GDM1 (cell line): ENCODE measurements around the gene CDK17.

ENCODE experiments used
- DNase-seq: peaks from one replicate; lab custom pipeline; 2025; lab: John Stamatoyannopoulos, UW

Gene CDK17

DNA sequence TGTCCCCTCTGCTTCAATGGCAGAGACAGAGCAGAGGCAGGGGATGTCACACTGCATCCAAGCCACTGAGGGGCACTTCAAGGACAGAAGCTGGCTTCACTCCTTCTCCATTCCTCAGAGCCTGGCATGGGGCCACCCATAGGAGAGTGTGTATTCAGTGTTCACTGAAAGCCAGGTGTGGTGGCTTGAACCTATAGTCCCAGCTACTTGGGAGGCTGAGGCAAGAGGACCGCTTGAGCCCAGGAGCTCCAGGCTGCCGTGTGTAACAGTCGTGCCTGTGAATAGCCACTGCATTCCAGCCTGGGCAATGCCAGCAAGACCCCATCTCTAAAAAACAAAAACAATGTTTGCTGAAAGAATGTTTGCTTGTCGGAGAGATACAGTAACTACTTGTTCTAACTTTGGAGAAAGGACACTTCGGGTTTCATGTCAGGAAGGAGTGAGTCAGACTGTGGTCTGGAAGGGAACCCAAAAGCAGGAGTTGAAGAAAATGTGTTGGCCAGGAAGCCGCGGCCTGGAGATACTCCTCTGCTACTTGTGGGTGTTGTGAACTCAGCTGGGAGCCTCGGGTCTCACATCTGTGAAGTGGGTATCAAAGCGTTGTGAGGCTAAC, 162.7 kb downstream of the CDK17 start:
- peak; percentile 71 for DNase-seq

DNA sequence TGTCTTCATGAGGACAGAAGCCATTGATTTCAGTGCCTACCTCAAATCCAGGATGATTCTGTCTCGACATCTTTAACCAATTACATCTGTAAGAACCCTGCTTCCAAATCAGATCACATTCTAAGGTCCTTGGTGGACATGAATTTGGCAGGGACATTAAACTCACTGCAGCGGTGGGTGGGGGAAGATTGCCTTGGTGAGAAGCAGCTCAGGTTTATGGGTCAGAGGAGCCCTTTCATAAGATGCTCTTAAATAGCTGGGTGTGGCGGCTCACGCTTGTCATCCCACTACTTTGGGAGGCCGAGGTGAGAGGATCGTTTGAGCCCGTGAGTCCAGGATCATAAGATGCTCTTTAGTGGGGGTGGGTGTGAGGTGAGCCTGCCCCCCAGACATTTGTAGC, 163.2 kb downstream of the CDK17 start:
- DNase-seq = no peak

DNA sequence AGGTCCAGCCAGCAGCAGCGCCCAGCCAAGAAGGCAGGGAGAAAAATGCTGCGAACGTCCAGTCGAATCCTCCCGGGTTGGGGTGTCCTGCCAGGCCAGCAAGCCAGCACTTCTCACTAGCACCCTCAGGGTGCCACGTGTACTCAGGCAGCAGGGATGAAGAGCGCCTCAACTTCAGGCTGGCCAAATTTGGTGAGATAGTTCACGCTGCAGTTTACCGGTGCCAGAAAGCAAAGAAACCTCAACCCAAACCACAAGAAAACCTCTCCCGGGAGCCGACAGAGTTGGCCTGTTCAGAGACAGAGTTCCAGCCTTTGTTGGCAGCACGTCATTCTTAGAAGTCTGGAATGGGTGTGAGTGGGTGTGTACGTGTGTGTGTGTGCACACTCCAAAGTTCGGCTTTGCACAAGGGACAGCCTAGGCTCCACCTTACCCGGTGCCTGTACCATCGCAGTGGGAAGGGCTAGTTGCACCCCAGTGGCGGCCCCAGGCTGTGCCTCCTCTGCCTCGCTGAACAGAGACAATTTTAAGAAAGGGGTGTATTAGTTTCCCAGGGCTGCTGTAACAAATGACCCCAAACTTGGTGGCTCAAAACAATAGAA, 163.9 kb downstream of the CDK17 start:
- no peak for DNase-seq

DNA sequence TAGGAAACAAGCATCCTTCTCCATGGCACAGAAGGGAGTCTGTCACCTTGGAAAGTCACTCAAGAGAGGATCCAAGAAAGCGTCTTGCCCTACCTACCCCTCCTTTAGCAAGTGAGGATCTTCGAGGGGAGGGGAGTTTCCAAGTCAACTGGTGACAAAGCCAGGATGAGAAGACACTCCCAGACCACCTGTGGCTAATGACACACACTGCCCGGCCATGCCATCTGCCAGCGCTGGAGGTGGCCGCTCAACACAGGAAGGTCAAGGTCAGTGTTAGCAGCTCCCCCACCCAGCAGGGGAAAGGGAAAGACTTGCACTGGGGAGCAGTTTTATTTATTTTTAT, 164.8 kb downstream of the CDK17 start:
- no peak for DNase-seq

DNA sequence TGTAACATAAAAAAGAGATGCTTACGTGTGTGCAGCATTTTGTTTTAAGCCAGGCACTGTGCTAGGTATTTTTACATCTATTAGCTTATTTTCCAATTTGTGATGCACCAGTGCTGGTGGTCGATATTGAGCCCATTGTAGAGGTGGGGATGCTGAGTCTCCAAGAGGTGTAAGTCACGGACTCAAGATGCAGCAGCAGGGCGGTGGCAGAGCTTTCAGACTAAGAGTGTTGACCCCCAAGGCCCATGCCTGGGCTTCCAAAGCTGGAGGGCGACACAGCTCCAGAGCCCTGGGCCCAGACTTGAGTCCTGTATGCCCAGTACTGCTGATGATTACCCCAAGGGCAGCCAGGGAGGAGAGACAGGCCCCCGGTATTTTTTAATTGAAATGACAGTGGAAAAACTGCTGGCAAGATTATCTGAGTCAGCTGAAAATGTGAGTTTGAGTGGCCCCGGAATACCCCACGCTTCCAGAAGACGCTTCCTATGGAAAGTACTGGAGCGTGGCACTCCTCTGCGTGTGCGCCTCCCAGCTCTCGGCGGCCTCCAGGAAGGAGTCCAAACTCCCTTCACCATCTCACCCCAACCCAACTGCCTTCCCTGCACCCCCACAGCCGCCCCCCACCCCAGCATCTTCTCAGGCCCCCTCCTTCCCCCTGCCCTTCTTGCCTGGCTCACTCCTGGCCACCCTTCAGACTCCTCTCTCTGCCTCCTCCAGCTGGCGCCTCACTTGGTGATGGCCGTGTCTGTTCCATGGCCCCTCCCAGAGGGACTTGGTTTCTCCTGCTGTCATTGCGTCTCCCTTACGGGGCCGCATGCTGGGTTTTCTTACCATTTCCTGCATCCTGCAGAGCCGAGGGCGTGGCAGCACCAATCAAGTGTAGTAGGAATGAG, 165.4 kb downstream of the CDK17 start:
- no peak for DNase-seq

DNA sequence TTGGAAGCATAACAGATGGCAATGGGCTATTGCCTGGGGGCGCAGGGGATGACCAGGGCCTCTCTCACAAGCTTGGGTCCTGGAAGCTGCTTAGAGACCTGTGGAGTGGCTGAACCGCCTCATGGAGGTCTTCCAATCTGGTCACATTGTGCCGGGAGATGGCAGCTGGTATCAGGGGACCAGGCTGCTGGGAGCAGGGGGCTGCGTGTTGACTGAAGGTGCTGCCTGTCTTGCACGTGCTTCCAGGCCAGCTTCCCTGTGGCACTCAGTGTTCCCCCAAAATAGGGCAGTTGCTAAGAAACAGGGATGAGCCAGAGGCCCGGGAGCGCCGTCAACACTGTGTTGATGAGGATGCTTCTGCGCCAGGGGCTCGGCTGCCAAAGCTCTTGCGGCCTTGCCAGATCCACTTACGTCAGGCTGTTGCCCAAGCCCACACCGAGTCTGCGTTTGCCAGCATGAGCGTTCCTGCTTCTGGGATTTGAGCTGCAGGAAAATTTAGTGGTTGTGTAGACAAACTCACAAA, 166.2 kb downstream of the CDK17 start:
- DNase-seq = no peak

DNA sequence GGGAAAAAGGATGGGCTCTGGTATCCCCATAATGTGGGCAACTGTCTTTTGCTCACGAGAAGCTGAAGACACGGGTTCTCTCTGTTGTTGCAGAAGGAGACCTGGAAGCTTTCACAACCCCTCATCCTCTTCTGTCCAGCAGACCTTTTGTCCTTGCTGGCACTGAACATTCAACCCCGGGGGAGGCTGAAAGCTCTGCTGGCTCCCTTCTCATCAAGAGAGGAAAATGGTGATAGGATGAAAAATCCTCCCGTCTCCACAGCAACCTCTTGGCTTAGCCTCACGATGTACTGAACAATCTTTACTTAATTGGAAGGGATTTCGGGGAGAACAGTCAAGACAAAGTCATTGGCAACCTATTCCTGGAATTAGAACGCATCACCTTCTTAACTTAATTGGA, 167.1 kb downstream of the CDK17 start:
- no peak for DNase-seq

DNA sequence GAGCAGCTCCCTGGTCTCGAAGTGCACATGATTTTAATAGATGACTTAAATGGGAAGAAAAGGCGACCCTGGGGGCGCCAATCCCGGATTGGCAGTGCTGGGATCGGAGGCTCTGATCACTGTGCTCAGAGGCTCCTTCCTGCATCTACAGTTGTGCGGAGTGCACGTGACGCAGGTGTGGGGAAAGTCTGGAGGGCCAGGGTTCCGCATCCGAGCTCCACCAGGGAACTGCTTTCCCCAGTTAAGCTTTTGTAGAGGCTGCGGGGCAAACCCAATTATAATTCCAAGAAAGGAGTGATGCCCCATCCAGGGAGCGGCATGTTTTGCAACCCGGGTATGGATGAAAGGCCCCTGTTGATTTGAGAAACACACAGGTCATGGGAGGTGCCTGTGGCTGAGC, 169.6 kb downstream of the CDK17 start:
- no peak for DNase-seq

DNA sequence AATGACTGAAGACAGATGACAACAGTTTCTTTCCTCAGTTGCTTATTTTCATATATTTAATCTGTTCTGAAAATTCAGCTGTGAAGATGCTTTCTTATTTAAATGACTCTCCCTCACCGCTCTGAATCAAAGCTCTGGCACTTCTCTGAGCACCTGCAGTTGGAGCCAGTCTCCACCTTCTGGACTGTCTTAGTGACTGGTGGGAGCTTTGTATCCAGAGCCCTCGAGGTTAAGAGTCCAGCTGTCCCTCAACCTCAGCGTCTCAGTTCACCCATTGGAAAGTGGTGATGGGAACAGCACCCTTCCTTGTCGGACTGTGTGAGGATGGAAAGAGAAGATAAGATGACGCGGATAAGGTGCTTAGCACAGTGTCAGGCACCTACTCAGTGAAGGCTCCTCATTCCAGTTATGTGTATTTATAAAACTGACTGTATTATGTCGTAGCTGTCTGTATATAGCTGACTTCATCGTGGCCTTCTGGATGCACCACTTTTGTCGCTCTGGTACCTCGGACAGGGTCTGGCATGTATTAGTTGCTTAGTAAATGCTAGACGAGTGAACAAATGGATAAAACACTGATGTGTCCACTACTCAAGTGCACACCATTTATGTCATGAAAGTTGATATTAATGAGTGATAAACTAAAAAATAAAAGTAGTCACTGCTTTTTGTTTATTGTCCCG, 171.5 kb downstream of the CDK17 start:
- DNase-seq = no peak
